Neutrophil (primary cell): ENCODE data around the gene ABCF2.
A peak's percentile ranks its signal among the peaks of the same experiment; 100 is the strongest.

Source experiments
- H3K27ac ChIP-seq: fragments of 200-600 bp; sonication (generic); 2 replicates; pipeline ENCODE4 v1.5.1; 2016; ENCODE audit warnings: mild to moderate bottlenecking, moderate library complexity
- H3K27me3 ChIP-seq: fragments of 200-600 bp; sonication (generic); 2 replicates; pipeline ENCODE4 v1.6.0; 2016; ENCODE audit warnings: mild to moderate bottlenecking
- H3K36me3 ChIP-seq: fragments of 200-600 bp; sonication (generic); 2 replicates; pipeline ENCODE4 v1.5.1; 2017
- H3K4me1 ChIP-seq, 2 experiments: fragments of 200-600 bp in 1 of 2; sonication (generic) in 1 of 2; 1 replicate in 1 of 2; 2 replicates in 1 of 2; pipeline versions ENCODE4 v1.5.1 to v1.6.1; 2013 to 2016; ENCODE audit warnings: low read depth in 1 of 2, low read length in 1 of 2, mild to moderate bottlenecking in 1 of 2, moderate library complexity in 1 of 2; ENCODE audit not compliant: control insufficient read depth in 1 of 2, insufficient read depth in 1 of 2
- H3K4me3 ChIP-seq, 2 experiments: fragments of 200-600 bp in 1 of 2; sonication (generic) in 1 of 2; 1 replicate in 1 of 2; 2 replicates in 1 of 2; pipeline ENCODE4 v1.5.1; 2013 to 2016; ENCODE audit warnings: low read depth in 1 of 2, low read length in 1 of 2, mild to moderate bottlenecking in 1 of 2, moderate library complexity in 1 of 2
- H3K9me3 ChIP-seq: fragments of 200-600 bp; sonication (generic); 2 replicates; pipeline ENCODE4 v1.5.1; 2016
- TF ChIP-seq, protein P1 (sequence below): fragments of 200-600 bp; sonication (generic); IDR thresholded peaks from 2 replicates; pipeline ENCODE4 v1.5.1; 2016; ENCODE audit warnings: antibody characterized with exemption

Gene ABCF2

GRCh38 chr7:151273651-151274390, 46.8 kb upstream of the ABCF2 start:
- peaks cover 68 to 71% of the 10 kb centered on the region in 2 experiments for H3K4me1 ChIP-seq
- no peak overlapping the region for H3K4me3 ChIP-seq
- peaks cover 18% of the 10 kb centered on the region for H3K27me3 ChIP-seq
- TF ChIP-seq, protein P1, sequence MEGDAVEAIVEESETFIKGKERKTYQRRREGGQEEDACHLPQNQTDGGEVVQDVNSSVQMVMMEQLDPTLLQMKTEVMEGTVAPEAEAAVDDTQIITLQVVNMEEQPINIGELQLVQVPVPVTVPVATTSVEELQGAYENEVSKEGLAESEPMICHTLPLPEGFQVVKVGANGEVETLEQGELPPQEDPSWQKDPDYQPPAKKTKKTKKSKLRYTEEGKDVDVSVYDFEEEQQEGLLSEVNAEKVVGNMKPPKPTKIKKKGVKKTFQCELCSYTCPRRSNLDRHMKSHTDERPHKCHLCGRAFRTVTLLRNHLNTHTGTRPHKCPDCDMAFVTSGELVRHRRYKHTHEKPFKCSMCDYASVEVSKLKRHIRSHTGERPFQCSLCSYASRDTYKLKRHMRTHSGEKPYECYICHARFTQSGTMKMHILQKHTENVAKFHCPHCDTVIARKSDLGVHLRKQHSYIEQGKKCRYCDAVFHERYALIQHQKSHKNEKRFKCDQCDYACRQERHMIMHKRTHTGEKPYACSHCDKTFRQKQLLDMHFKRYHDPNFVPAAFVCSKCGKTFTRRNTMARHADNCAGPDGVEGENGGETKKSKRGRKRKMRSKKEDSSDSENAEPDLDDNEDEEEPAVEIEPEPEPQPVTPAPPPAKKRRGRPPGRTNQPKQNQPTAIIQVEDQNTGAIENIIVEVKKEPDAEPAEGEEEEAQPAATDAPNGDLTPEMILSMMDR, result no peak
- peak overlapping the region; percentile 63 for H3K27ac ChIP-seq
- H3K36me3 ChIP-seq, result no peaks in the 10 kb centered on the region
- no peaks in the 10 kb centered on the region for H3K9me3 ChIP-seq

DNA sequence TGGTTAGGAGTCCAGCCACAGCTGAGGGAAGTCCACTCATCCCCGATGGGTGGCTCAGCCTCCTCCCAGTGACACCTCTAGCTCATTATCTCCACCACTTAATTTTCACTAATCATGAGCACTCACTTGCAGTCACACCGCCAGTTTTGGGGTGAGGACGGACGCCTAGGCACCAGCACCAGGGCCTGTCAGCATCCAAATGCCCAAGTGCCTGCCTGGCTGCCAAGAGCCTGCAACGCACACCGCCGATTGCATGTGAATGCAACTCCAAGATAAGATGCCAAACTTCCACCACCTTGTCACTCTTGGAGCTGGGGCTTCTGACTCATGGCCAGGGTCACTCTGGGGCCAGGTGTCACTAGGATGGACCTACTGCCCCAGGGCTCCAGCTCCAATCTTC, 45.9 kb upstream of the ABCF2 start:
- Histone ChIP-seq H3K9me3 (no peaks in the 10 kb centered on the region), H3K27me3 (peaks cover 17% of the 10 kb centered on the region)

DNA sequence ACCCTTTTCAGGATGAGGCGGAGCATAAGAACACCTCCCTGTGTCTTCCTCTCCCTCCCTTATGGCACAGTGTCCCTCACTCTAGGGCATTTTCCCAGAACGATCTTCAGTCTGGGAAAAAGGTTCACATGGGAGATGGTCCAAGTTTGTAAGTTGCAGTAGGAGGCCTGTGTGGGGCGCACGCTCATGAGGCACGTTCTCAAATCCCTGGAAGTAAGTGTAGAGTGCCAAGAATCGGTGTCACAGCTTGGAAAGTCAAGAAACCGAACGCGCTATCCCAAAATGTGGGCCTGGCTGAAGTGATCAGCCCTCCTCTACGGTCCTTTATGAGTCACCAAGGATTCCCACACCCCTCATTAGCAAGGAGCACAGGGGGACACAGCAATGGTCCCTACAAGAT, 45.4 kb upstream of the ABCF2 start:
- Histone ChIP-seq H3K4me1 (peaks cover 66 to 69% of the 10 kb centered on the region in 2 experiments), H3K4me3 (no peak overlapping the region), H3K27me3 (peaks cover 12% of the 10 kb centered on the region), H3K27ac (peak overlapping the region; percentile 63), H3K36me3 (no peaks in the 10 kb centered on the region), H3K9me3 (no peaks in the 10 kb centered on the region)
- TF ChIP-seq, protein P1, result no peak

More for the DNA sequence above, 45.9 kb upstream of the ABCF2 start:
- Histone ChIP-seq H3K4me3 (no peak overlapping the region), H3K36me3 (no peaks in the 10 kb centered on the region), H3K27ac (peak overlapping the region; percentile 63), H3K4me1 (peaks cover 68 to 71% of the 10 kb centered on the region in 2 experiments)
- TF ChIP-seq, protein P1, result no peak

DNA sequence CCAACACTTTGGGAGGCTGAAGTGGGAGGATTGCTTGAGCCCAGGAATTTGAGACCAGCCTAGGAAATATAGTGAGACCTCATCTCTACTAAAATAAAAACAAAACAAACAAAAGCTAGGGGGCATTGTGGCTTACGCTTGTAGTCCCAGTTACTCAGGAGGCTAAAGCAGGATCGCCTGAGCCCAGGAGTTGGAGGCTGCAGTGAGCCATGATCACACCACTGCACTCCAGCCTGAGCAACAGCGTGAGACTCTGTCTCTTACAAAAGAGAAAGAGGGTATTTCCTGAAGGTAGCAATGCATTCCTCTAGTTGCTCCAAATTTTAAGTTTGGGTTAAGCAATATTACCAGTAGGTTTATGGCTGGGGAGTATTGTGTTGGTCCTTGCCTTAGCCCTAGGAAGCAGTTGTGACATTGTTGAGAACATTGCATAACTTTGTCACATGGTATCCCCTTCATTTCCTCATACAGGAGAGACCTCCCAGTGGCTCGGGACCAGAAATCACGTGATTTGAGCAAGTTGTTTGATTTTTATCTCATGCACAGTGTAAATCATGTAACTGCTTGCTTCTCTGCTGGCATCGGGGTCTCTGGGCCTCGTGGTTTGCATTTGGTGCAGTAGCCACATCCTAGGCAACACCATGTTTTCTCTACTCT, 44.8 kb upstream of the ABCF2 start:
- Histone ChIP-seq H3K36me3 (no peaks in the 10 kb centered on the region), H3K27ac (peak overlapping the region; percentile 63), H3K27me3 (peaks cover 7% of the 10 kb centered on the region), H3K9me3 (no peaks in the 10 kb centered on the region), H3K4me3 (no peak overlapping the region), H3K4me1 (peaks cover 62 to 65% of the 10 kb centered on the region in 2 experiments)
- TF ChIP-seq, protein P1, result no peak

DNA sequence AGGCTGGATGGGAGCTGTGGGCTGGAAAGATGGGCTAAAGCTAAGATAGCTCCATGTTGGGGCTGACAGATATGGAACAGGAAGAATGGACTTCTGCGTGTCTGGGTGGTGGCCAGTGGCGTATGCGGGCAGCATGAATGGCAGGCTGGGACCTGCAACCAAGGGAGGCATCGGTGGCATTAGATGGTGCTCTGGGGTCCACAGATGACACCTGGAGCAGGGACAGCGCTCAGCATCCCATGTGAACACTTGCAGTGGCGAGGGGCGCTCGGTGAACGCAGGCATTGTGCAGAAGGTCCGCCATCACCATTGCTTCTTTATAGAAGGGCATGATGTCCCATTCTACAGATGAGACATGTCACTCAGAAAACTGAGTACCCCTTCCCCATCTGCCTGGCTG, 42.5 kb upstream of the ABCF2 start:
- Histone ChIP-seq H3K27ac (no peak overlapping the region), H3K4me1 (peaks cover 44% of the 10 kb centered on the region in 2 experiments), H3K36me3 (no peaks in the 10 kb centered on the region), H3K27me3 (no peaks in the 10 kb centered on the region), H3K4me3 (no peak overlapping the region), H3K9me3 (no peaks in the 10 kb centered on the region)
- TF ChIP-seq, protein P1, result no peak
